IPS DF 6.9 (cell line): ENCODE results near the gene ZDHHC21.
"Not testable (repeated sequence)": the region's sequence is repeated elsewhere in the genome, so short reads cannot be mapped to it uniquely, and the experiment has no call there.

Experiments used
- DNase-seq: peaks from one replicate; pipeline ENCODE4 v3.0.0-alpha.2; 2013; ENCODE audit warnings: low read depth, low spot score
- H3K27ac ChIP-seq: one replicate; pipeline ENCODE4 v1.5.1; 2013; ENCODE audit warnings: low read length, control low read depth
- H3K27me3 ChIP-seq: 2 replicates; pipeline ENCODE4 v1.6.1; 2013; ENCODE audit warnings: mild to moderate bottlenecking, low read length; ENCODE audit not compliant: control insufficient read depth, insufficient read depth
- H3K36me3 ChIP-seq: 2 replicates; pipeline ENCODE4 v1.6.1; 2013; ENCODE audit warnings: low read length; ENCODE audit not compliant: control insufficient read depth, insufficient read depth
- H3K4me1 ChIP-seq: 2 replicates; pipeline ENCODE4 v1.6.1; 2013; ENCODE audit warnings: low read length; ENCODE audit not compliant: control insufficient read depth, insufficient read depth
- H3K4me3 ChIP-seq: 2 replicates; pipeline ENCODE4 v1.5.1; 2013; ENCODE audit warnings: mild to moderate bottlenecking, low read length
- H3K9me3 ChIP-seq: 2 replicates; pipeline ENCODE4 v1.6.1; 2013; ENCODE audit warnings: low read length, inconsistent platforms; ENCODE audit not compliant: control insufficient read depth, insufficient read depth
- WGBS: extraction: QIAGEN DNeasy Blood & Tissue Kit; methylation state at CpG from one replicate; pipeline ENCODE4 v1.1.7; 2013; ENCODE audit warnings: mixed read lengths, missing lambda C conversion rate; ENCODE audit not compliant: insufficient read length, insufficient coverage; 5-methylcytosine and 5-hydroxymethylcytosine counted together

The ZDHHC21 gene

GRCh38 chr9:14686168-14686567 lies 7.1 kb downstream of the ZDHHC21 start:
- no peaks in the 10 kb centered on the region for H3K27me3 ChIP-seq
- H3K27ac ChIP-seq, result no peak overlapping the region
- H3K9me3 ChIP-seq, result no peaks in the 10 kb centered on the region
- no peak for DNase-seq
- H3K4me3 ChIP-seq, result no peak overlapping the region
- peaks cover 4% of the 10 kb centered on the region; the same call in 1 of the 2 replicates for H3K36me3 ChIP-seq
- H3K4me1 ChIP-seq, result no peaks in the 10 kb centered on the region

GRCh38 chr9:14682616-14683015 lies 10.6 kb downstream of the ZDHHC21 start:
- DNase-seq, H3K4me3 ChIP-seq, H3K9me3 ChIP-seq, H3K27ac ChIP-seq, H3K36me3 ChIP-seq, H3K27me3 ChIP-seq, H3K4me1 ChIP-seq: not testable (repeated sequence)
- WGBS, result no CpG with 5 or more reads among the region's 4 CpGs

DNA sequence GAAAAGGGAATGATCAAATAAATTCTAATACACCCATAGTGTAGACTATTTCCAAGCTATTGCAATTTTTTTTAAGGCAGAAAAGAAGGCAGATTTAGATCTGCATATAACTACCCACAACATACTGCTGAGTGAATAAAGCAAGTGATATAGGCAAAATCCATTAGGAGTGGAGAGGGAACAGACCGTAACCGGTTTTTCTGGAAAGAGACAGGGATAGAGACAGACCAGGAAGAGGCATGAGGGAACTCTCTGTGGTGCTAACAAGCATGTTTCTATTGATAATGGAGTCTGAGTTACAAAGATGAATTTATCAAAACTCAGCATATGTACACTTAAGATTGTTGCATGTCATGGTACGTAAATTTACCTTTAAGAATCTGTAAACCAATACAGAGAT lies 14.5 kb downstream of the ZDHHC21 start:
- Histone ChIP-seq H3K9me3 (no peaks in the 10 kb centered on the region), H3K4me1 (no peaks in the 10 kb centered on the region), H3K27ac (no peak overlapping the region), H3K4me3 (no peak overlapping the region), H3K36me3 (no peaks in the 10 kb centered on the region), H3K27me3 (no peaks in the 10 kb centered on the region)
- WGBS, result no CpG with 5 or more reads among the region's 3 CpGs
- DNase-seq, result no peak

- no peaks in the 10 kb centered on the region for H3K36me3 ChIP-seq
- DNase-seq, result no peak
- WGBS, result no CpG with 5 or more reads among the region's 6 CpGs
- no peak overlapping the region for H3K4me3 ChIP-seq
- no peaks in the 10 kb centered on the region for H3K27me3 ChIP-seq
- no peaks in the 10 kb centered on the region for H3K4me1 ChIP-seq
- no peak overlapping the region for H3K27ac ChIP-seq
- no peaks in the 10 kb centered on the region for H3K9me3 ChIP-seq
These were observed 15.4 kb downstream of the ZDHHC21 start for GRCh38 chr9:14677872-14678271.

- H3K4me1 ChIP-seq, result no peaks in the 10 kb centered on the region
- no peaks in the 10 kb centered on the region for H3K27me3 ChIP-seq
- no peak overlapping the region for H3K4me3 ChIP-seq
- H3K9me3 ChIP-seq, result no peaks in the 10 kb centered on the region
- no peak for DNase-seq
- no CpG with 5 or more reads among the region's 2 CpGs for WGBS
- H3K36me3 ChIP-seq, result no peaks in the 10 kb centered on the region
- no peak overlapping the region for H3K27ac ChIP-seq
These were observed 15.8 kb downstream of the ZDHHC21 start for GRCh38 chr9:14677396-14677795.

DNA sequence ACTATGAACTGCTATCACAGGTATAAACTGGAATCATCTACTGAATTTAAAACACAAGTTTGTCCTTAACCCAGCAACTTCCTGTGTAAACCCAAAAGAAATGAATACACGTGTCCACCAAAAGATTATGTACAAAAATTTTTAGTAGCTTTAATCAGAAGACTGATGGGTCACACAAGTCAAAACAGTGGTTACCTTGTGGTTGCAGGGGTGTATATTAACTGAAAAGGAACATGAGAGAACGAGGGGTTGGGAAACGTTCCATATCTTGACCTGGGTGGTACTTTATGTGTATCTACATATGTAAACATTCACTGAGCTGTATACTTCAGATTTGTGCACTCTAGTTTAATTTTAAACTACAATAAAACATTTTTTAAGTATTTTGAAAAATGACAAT lies 18.6 kb downstream of the ZDHHC21 start:
- no peaks in the 10 kb centered on the region for H3K36me3 ChIP-seq
- WGBS, result no CpG with 5 or more reads among the region's 3 CpGs
- no peaks in the 10 kb centered on the region for H3K9me3 ChIP-seq
- no peak for DNase-seq
- no peak overlapping the region for H3K27ac ChIP-seq
- H3K4me3 ChIP-seq, result no peak overlapping the region
- H3K4me1 ChIP-seq, result no peaks in the 10 kb centered on the region
- H3K27me3 ChIP-seq, result no peaks in the 10 kb centered on the region

DNA sequence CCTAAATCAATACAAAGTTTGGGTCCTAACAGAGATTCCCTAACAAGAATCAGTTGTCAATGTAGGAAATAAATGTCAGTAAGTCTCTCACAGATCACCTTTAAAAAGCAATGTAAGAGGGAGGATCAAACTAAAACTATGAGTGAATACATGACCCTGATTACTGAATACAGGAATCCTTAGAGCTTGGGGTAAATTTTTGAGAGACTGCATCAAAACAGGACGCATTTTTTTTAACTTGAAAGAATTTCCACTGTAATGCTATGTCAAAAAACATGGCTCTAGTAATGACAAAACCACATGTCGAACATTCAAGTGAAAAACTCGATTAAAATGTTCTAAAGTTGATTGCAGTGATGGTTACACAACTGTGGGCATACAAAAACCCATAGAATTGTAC lies 21.9 kb downstream of the ZDHHC21 start:
- no CpG with 5 or more reads among the region's 3 CpGs for WGBS
- no peaks in the 10 kb centered on the region for H3K27me3 ChIP-seq
- no peaks in the 10 kb centered on the region for H3K36me3 ChIP-seq
- H3K4me3 ChIP-seq, result no peak overlapping the region
- H3K9me3 ChIP-seq, result no peaks in the 10 kb centered on the region
- no peak overlapping the region for H3K27ac ChIP-seq
- no peaks in the 10 kb centered on the region for H3K4me1 ChIP-seq
- no peak for DNase-seq

DNA sequence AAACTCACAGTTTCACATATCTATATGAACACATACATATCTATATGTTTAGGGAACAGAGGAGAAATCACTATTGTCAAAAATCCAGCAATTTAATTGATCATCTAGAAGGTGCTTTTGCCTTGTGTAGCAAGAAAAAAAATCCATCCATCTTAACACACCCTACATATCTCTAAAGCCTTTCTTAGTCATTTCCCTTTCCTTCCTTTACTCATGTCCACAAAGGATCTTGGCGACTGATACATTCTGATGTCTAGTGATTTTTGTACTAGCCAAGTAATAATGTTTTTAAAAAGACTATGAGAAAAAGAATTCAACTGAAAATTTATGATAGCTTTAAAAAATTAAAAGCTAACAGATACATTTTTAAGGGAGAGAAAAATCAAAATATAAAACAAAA lies 22.5 kb downstream of the ZDHHC21 start:
- no CpG with 5 or more reads among the region's 1 CpG for WGBS
- no peaks in the 10 kb centered on the region for H3K4me1 ChIP-seq
- H3K4me3 ChIP-seq, result no peak overlapping the region
- no peaks in the 10 kb centered on the region for H3K27me3 ChIP-seq
- no peaks in the 10 kb centered on the region for H3K36me3 ChIP-seq
- no peaks in the 10 kb centered on the region for H3K9me3 ChIP-seq
- no peak overlapping the region for H3K27ac ChIP-seq
- DNase-seq, result no peak

GRCh38 chr9:14664022-14664421 lies 29.2 kb downstream of the ZDHHC21 start:
- H3K27me3 ChIP-seq, H3K9me3 ChIP-seq, H3K27ac ChIP-seq, H3K36me3 ChIP-seq, DNase-seq, H3K4me1 ChIP-seq, H3K4me3 ChIP-seq: not testable (repeated sequence)
- WGBS, result no CpG with 5 or more reads among the region's 30 CpGs

- Histone ChIP-seq H3K27ac (no peak overlapping the region), H3K4me1 (no peaks in the 10 kb centered on the region), H3K27me3 (no peaks in the 10 kb centered on the region), H3K36me3 (no peaks in the 10 kb centered on the region), H3K4me3 (no peak overlapping the region), H3K9me3 (no peaks in the 10 kb centered on the region)
- DNase-seq, result no peak
- no CpG with 5 or more reads among the region's 3 CpGs for WGBS
These were observed 31.2 kb downstream of the ZDHHC21 start for GRCh38 chr9:14662060-14662453.

DNA sequence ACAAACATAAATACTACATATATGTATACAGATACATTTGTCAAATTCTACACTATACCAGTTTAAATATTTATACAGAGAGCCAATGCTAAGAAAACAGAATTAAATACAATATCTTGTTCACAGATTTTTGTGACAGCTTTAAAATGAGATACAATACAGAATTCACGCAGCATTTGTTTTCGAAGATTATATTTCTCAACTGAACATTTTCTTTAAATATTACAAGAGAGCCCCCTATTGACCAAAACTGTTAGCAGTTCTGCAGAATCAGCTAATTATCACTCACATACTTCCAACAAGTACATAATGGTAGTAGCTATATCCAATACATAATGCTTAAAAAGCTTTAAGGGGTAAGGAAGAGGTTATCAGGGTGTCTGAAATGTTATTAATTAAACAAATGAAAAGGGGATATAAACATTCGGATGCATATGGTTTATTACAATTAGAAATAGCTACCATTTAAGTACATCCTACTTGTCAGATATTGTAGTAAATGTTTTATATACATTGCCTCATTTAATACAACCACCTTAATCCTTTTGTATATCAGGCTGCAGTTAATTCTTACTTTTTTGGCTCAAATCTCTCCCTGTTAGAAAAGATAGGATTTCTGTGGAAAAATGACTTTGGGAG lies 31.7 kb downstream of the ZDHHC21 start:
- WGBS, result no CpG with 5 or more reads among the region's 3 CpGs
- DNase-seq, result no peak
- Histone ChIP-seq H3K9me3 (no peaks in the 10 kb centered on the region), H3K36me3 (no peaks in the 10 kb centered on the region), H3K27me3 (no peaks in the 10 kb centered on the region), H3K27ac (no peak overlapping the region), H3K4me1 (no peaks in the 10 kb centered on the region), H3K4me3 (no peak overlapping the region)
